Measurements from ENCODE around the gene BBOX1.

The BBOX1 gene

GRCh38 chr11:27025957-27026733 lies 14.5 kb upstream of the BBOX1 start:
- no peak for DNase-seq

- no peak for DNase-seq
Observed at GRCh38 chr11:27028561-27028965, 12.1 kb upstream of the BBOX1 start.

GRCh38 chr11:27029966-27030365 lies 10.6 kb upstream of the BBOX1 start:
- DNase-seq, result no peak

GRCh38 chr11:27031754-27032153 lies 8.9 kb upstream of the BBOX1 start:
- DNase-seq, result no peak

GRCh38 chr11:27039873-27040272 lies 742 bp upstream of the BBOX1 start:
- DNase-seq, result no peak

- DNase-seq, result no peak
Observed at GRCh38 chr11:27041141-27041899, 705 bp downstream of the BBOX1 start.

- no peak for DNase-seq
Observed at GRCh38 chr11:27046956-27047355, 6.3 kb downstream of the BBOX1 start.

GRCh38 chr11:27052668-27053067 lies 12.1 kb downstream of the BBOX1 start:
- DNase-seq, result no peak

- no peak for DNase-seq
Observed at GRCh38 chr11:27055065-27055682, 14.6 kb downstream of the BBOX1 start.

GRCh38 chr11:27057091-27057780 lies 16.6 kb downstream of the BBOX1 start:
- no peak for DNase-seq

GRCh38 chr11:27058456-27058855 lies 17.8 kb downstream of the BBOX1 start:
- DNase-seq, result no peak

GRCh38 chr11:27059431-27059830 lies 18.8 kb downstream of the BBOX1 start:
- no peak for DNase-seq

GRCh38 chr11:27060816-27061460 lies 20.3 kb downstream of the BBOX1 start:
- no peak for DNase-seq

GRCh38 chr11:27061461-27061821 lies 20.8 kb downstream of the BBOX1 start:
- DNase-seq, result no peak

- DNase-seq, result no peak
Observed at GRCh38 chr11:27064086-27064485, 23.5 kb downstream of the BBOX1 start.

- no peak for DNase-seq
Observed at GRCh38 chr11:27075192-27075591, 34.6 kb downstream of the BBOX1 start.

- no peak for DNase-seq
Observed at GRCh38 chr11:27075655-27076054, 35.0 kb downstream of the BBOX1 start.

- no peak for DNase-seq
Observed at GRCh38 chr11:27076121-27076589, 35.5 kb downstream of the BBOX1 start.

- no peak for DNase-seq
Observed at GRCh38 chr11:27081056-27081455, 40.4 kb downstream of the BBOX1 start.

- no peak for DNase-seq
Observed at GRCh38 chr11:27083241-27083640, 42.6 kb downstream of the BBOX1 start.

- no peak for DNase-seq
Observed at GRCh38 chr11:27083782-27084181, 43.2 kb downstream of the BBOX1 start.

- no peak for DNase-seq
Observed at GRCh38 chr11:27084518-27084917, 43.9 kb downstream of the BBOX1 start.

GRCh38 chr11:27085111-27085510 lies 44.5 kb downstream of the BBOX1 start:
- no peak for DNase-seq
